Stimulated activated naive CD4-positive, alpha-beta T cell (primary cell): ENCODE measurements around the gene GUF1.

ENCODE experiments used
- DNase-seq, 6 experiments: peaks; one replicate each; lab custom pipeline; 2025; lab: John Stamatoyannopoulos, UW

GUF1 gene, protein sequence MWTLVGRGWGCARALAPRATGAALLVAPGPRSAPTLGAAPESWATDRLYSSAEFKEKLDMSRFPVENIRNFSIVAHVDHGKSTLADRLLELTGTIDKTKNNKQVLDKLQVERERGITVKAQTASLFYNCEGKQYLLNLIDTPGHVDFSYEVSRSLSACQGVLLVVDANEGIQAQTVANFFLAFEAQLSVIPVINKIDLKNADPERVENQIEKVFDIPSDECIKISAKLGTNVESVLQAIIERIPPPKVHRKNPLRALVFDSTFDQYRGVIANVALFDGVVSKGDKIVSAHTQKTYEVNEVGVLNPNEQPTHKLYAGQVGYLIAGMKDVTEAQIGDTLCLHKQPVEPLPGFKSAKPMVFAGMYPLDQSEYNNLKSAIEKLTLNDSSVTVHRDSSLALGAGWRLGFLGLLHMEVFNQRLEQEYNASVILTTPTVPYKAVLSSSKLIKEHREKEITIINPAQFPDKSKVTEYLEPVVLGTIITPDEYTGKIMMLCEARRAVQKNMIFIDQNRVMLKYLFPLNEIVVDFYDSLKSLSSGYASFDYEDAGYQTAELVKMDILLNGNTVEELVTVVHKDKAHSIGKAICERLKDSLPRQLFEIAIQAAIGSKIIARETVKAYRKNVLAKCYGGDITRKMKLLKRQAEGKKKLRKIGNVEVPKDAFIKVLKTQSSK

DNA sequence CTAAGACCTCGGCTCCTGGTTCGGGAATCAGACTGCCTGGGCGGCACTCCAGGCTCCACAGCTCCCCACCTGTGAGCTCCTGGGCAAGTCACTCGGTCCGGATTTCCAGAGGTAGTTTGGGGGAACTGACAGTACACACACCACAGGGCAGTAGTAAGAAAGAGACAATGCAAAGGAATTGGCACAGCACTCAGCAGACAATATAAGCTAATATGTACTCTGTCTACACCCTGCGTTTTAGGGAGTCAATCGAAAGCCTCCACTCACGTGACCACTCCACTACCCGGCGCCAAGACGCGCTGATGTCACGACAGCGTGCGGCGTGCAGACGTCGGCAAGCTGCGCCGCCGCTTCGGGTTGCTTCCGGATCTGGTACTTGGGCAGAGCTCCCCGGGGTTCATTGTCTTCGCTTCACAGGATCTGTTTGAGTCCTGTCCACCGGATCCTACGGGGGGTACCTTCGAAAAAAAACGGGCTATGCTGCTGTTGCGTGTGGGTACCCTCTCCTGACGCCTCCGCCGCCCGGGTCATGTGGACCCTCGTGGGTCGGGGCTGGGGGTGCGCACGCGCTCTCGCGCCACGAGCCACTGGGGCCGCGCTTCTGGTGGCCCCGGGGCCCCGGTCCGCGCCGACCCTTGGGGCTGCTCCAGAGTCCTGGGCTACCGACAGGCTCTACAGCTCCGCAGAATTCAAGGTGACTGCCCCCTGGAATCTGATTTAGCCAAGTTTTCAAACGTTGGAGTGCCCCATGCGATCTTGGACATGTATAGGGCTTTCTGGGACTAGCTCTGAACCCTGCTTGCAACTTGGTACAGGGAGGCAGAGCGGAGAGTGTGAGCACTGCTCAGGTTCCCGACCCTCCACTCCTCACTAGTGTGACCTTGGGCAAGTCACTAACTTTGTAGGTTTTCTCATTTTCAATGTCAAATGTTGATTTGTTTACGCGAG lies at the start of gene GUF1:
TSS of gene GUF1 (plus strand) at position 327 of the 948 bp plus-strand sequence. CDS start at position 530, 203 bp downstream.
- DNase-seq, result peak; percentile 77 to 94 (median 86)

DNA sequence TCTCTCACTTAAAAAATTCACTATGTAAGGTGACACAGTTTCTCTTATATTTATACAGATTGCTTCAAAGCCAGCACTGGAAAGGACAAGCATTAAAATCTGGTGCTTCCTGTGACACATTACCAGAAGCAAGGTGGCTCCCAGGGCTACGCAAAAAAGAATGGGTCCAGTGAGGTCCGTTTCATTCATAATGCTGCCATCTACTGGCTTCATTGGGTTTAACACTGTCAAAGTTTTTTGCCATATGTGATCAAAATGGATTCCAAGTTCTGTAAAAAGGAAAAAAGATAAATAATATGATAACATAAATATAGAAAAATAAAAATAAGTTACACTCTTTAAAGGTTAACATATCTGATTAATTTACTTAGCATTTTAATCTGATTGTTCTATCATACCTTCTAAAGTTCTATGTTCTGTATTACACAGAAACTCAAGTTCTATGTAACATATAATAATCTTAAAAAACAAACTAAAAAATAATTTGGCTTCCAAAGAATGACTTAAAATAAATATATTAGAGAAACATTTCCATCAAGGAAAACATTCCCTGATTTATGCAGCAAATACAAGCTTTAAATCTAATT lies 48.8 kb upstream of the GUF1 start:
- peak in 2 of 6 experiments; percentile 35 to 39 for DNase-seq

DNA sequence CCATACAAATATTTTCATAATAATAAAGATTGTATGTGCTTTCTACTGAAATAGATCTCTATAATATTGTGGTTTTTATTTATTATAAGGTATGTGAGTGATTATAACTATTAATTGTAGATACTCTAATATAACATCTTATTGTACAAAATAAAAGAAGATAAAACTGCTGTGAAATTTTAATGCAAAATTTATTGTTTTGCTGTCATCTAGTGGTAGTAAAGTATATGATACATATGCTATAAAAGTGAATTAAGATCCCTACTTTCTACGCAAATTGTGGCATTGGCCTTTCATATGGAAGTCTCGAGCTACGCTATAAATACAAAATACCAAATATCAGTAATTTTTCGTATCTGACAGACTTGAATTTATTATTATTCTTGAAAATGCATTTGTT lies 46.1 kb upstream of the GUF1 start:
- DNase-seq, result no peak

GRCh38 chr4:44632733-44633132 lies 45.5 kb upstream of the GUF1 start:
- no peak for DNase-seq

- DNase-seq, result no peak
Measured at GRCh38 chr4:44638091-44638490, 40.1 kb upstream of the GUF1 start.

DNA sequence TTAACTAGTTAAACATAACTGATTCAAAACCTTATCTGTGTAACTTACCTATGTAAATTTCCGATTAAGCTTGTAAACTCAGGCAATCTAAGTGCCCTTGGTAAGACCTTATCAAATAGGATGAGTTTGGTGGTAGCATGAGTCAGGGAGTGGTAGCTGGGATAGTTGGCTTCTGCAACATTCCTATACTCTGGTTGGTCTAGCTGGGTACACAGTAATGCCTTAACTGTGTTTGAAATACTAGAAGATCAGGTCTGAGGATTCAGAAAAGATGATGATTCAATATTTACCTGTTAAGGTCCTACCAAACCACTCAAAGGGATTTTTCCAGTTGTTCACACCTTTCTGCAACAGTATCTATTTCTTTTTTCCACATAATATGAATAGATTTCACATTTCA lies 32.1 kb upstream of the GUF1 start:
- no peak for DNase-seq

- DNase-seq, result no peak
Measured at GRCh38 chr4:44651425-44651824, 26.8 kb upstream of the GUF1 start, which contains the start of gene YIPF7. YIPF7 (minus strand) TSS chr4:44651625; CDS start chr4:44650100, 1,525 bp downstream.

DNA sequence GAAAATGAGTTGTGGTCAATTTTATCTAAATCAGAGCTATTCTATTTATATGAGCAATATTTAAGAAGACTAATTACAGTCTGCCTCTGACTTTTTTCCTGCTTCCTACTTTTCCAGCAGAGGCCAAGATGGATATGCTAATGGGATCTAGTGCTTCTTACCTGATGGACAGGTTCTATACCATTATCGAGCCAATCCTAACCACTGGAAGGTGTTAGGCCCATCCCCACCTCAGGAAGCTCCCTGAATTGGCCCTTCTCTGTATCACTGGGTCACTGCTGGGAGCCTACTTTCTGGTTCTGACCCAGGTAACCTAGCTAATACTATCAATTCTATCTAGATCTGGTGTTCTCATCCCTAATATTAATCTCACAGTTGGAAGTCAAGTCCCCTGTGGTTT lies 26.2 kb upstream of the GUF1 start:
- no peak for DNase-seq

DNA sequence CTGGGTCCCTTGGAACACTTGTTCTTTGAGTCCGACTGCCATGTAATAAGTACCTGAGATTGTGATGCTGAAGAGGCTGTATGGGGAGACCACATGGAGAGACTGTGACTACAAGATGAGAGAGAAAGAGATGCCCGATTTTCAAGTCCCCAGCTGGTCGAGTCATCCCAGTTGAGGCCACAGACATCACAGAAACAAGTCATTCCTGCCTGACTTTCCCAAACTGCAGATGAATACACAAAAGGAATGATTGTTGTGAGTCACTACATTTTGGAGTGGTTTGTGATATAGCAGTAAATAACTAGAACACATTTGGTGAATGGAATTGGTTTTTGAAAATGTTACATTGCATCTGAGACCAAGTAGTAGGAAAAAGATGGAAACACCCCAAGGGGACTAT lies 17.8 kb upstream of the GUF1 start:
- no peak for DNase-seq

GRCh38 chr4:44661940-44662622 lies 16.1 kb upstream of the GUF1 start:
- no peak for DNase-seq

- no peak for DNase-seq
Measured at GRCh38 chr4:44662623-44663005, 15.6 kb upstream of the GUF1 start.

DNA sequence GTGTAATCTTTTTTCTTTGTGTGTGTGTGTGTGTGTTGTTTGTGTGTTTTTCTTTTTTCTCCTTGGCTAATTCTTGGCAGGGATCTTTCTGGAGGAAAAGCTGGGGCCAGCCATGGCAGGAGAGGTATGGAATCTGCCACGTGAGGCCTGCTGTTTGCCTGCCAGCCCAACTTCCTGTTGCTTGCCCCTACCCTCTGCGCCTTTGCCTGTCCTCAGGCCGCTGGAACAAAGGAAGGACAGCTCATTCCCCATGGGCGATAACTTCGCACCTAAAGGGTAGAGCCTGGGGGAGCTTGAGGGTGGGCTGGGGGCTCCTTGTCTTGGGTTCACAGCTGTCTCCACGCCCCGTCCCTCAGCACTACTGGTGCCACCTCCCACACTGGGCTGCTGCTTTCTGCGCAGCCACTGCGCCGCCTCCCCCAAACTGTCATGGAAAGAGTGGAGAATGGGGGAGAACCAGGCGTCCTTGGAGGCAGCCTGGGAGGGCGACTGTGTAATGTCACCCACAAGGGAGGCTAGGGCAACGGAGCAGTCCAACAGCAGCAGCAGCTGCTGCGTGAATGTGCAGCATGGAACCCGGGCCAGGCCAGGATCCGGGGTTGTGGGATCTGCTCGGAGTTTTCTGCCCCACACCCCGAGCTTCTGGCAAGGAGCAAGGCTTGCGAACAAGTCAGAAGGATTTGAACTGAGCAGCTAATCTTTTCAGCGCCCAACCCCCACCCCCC lies 14.5 kb upstream of the GUF1 start:
- DNase-seq, result no peak

- DNase-seq, result no peak
Measured at GRCh38 chr4:44668526-44668925, 9.7 kb upstream of the GUF1 start.

GRCh38 chr4:44670506-44671199 lies 7.6 kb upstream of the GUF1 start:
- DNase-seq, result no peak

DNA sequence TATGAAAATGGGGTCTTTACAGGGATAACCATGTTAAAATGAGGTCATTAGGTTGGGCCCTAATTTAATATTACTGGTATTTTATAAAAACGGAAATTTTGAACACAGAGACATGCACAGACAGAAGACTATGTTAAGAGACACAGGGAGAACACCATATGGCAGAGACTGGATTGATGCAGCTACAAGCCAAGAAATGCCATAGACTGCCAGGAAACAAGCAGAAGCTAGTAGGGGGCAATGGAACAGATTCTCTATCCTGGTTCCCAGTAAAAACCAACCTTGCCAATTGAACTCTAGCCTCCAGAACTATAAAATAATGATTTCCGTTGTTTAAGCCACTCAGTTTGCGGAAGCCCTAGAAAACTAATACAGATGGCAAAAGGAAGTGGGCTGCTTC lies 6.6 kb upstream of the GUF1 start:
- DNase-seq, result no peak

DNA sequence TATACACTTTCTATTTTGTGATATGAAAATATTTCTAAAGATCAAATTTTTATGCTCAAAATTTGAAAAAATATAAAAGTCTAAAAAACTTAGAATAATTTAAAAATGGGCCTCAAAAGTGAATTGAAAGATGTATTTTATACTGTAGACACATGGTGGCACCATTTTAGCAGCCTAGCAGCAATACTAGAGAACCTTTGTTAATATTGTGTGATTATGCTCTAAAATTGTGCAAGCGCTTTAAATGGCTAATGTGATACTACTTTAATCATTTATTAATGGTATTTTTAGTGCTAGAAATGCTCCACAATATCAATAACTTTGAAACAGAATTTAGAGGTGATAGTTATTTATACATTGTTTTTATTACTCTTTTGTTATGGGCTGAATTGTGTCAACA lies 3.7 kb upstream of the GUF1 start:
- DNase-seq, result no peak

DNA sequence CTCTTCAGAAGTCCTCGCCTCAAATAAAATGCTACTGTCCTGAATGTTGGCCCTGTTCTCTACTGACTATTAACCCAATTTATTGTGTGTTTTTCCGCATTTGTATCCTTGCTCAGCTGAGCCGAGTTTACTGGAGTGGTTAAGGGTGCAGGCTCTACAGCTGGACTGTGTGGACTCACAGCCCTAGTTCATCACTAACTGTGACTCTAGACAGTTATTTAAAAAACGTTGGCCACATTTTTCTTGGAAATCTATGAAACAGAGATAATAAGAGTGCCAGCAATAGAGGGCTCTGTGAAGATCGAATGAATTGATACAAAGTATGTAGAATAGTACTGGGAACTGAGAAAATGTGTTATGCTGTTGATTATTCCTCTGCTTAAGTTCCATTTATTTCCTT lies 2.9 kb upstream of the GUF1 start:
- no peak for DNase-seq

GRCh38 chr4:44679060-44679459 lies 840 bp downstream of the GUF1 start:
- no peak for DNase-seq

DNA sequence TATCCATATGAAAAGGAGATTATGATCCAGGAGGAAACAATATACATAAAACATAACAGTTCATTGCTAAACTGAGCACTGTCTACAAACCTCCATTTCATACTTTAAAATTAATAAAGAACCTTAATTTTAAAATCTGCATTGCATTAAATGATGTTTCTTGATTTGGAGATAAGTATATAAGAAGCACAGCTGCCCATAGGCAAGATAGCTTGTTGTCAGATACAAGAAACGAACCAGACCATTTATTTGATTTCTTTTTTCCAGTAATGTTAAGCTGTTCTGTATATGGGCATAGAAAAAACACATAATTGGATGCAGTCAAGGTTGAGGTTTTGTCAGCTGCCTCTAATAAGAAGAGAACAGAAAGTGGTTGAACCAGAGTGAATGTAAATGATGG lies 6.4 kb downstream of the GUF1 start:
- DNase-seq, result no peak

DNA sequence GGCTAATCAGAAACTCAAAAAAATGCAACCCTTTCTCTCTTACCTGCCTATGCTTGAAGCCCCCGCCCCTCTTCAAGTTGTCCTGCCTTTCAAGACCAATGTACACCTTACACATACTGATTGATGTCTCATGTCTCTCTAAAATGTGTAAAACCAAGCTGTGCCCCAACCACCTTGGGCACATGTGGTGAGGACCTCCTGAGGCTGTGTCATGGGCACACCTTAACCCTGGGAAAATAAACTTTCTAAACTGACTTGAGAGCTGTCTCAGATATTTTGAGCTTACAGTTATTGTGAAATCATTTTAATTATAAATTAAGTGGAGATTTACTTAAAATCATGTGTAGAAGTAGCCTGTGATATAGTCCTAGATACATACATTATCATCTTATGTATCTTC lies 22.2 kb downstream of the GUF1 start:
- no peak for DNase-seq
